ENCODE measurements around the gene CACNG1.

Gene CACNG1

GRCh38 chr17:67052720-67053437, 8.5 kb downstream of the CACNG1 start:
- DNase-seq = no peak

GRCh38 chr17:67053438-67054000, 9.2 kb downstream of the CACNG1 start:
- DNase-seq = no peak

- DNase-seq = no peak
Measured at GRCh38 chr17:67054011-67054591, 9.7 kb downstream of the CACNG1 start.

GRCh38 chr17:67054608-67055007, 10.3 kb downstream of the CACNG1 start:
- DNase-seq = no peak

GRCh38 chr17:67055041-67055443, 10.7 kb downstream of the CACNG1 start:
- DNase-seq = no peak

GRCh38 chr17:67055811-67056745, 11.7 kb downstream of the CACNG1 start:
- DNase-seq = no peak

GRCh38 chr17:67056746-67057490, 12.6 kb downstream of the CACNG1 start:
- no peak for DNase-seq

- DNase-seq = no peak
Measured at GRCh38 chr17:67058036-67058435, 13.7 kb downstream of the CACNG1 start.

GRCh38 chr17:67059372-67059771, 15.0 kb downstream of the CACNG1 start:
- DNase-seq = no peak

GRCh38 chr17:67063141-67063540, 18.8 kb downstream of the CACNG1 start:
- no peak for DNase-seq

- no peak for DNase-seq
Measured at GRCh38 chr17:67066717-67067116, 22.4 kb downstream of the CACNG1 start.

GRCh38 chr17:67067571-67068482, 23.5 kb downstream of the CACNG1 start:
- DNase-seq = no peak

- peak; percentile 4 for DNase-seq
Measured at GRCh38 chr17:67068999-67069398, 24.6 kb downstream of the CACNG1 start.

- DNase-seq = no peak
Measured at GRCh38 chr17:67069603-67070136, 25.3 kb downstream of the CACNG1 start.

GRCh38 chr17:67071595-67071994, 27.2 kb downstream of the CACNG1 start:
- no peak for DNase-seq

GRCh38 chr17:67072885-67073284, 28.5 kb downstream of the CACNG1 start:
- no peak for DNase-seq

GRCh38 chr17:67074781-67075180, 30.4 kb downstream of the CACNG1 start:
- no peak for DNase-seq

- DNase-seq = no peak
Measured at GRCh38 chr17:67076290-67076689, 31.9 kb downstream of the CACNG1 start.

- no peak for DNase-seq
Measured at GRCh38 chr17:67078292-67078691, 33.9 kb downstream of the CACNG1 start.

GRCh38 chr17:67079491-67079890, 35.1 kb downstream of the CACNG1 start:
- DNase-seq = no peak

- DNase-seq = no peak
Measured at GRCh38 chr17:67080804-67081203, 36.5 kb downstream of the CACNG1 start.
